ENCODE results near the gene ABHD1.
"Not testable (repeated sequence)": the region's sequence is repeated elsewhere in the genome, so short reads cannot be mapped to it uniquely, and the experiment has no call there.

ABHD1 gene

GRCh38 chr2:27123302-27124150, at the start of gene ABHD1:
Gene ABHD1 (plus strand): TSS chr2:27123815. CDS start chr2:27123949, 134 bp downstream.
- DNase-seq: peak in 1 of 2 experiments; percentile 35

- DNase-seq: peak; percentile 63 to 69
Observed at GRCh38 chr2:27074738-27075565, 48.7 kb upstream of the ABHD1 start.

- not testable (repeated sequence) for DNase-seq
Observed at GRCh38 chr2:27075566-27075871, 48.1 kb upstream of the ABHD1 start.

- no peak for DNase-seq
Observed at GRCh38 chr2:27076323-27076722, 47.3 kb upstream of the ABHD1 start.

- no peak for DNase-seq
Observed at GRCh38 chr2:27077231-27077630, 46.4 kb upstream of the ABHD1 start.

GRCh38 chr2:27078267-27079194, 45.1 kb upstream of the ABHD1 start, which contains the start of gene EMILIN1:
Gene EMILIN1 (plus strand): TSS chr2:27078615. CDS start chr2:27079066, 451 bp downstream.
- DNase-seq: no peak

- no peak for DNase-seq
Observed at GRCh38 chr2:27079233-27080139, 44.1 kb upstream of the ABHD1 start.

GRCh38 chr2:27080140-27080469, 43.5 kb upstream of the ABHD1 start:
- no peak for DNase-seq

GRCh38 chr2:27080603-27080936, 43.0 kb upstream of the ABHD1 start:
- no peak for DNase-seq

GRCh38 chr2:27081984-27082772, 41.4 kb upstream of the ABHD1 start:
- DNase-seq: no peak

GRCh38 chr2:27082773-27083409, 40.7 kb upstream of the ABHD1 start:
- DNase-seq: no peak

- DNase-seq: peak in 1 of 2 experiments; percentile 40
Observed at GRCh38 chr2:27083410-27084296, 40.0 kb upstream of the ABHD1 start.

- no peak for DNase-seq
Observed at GRCh38 chr2:27084297-27085061, 39.1 kb upstream of the ABHD1 start.

- no peak for DNase-seq
Observed at GRCh38 chr2:27085062-27085672, 38.4 kb upstream of the ABHD1 start.

- DNase-seq: peak; percentile 42 to 76
Observed at GRCh38 chr2:27085673-27086089, 37.9 kb upstream of the ABHD1 start.

GRCh38 chr2:27086090-27086723, 37.4 kb upstream of the ABHD1 start:
- DNase-seq: peak; percentile 88 to 90

GRCh38 chr2:27086724-27087593, 36.7 kb upstream of the ABHD1 start, which contains the start of gene KHK:
Gene KHK (plus strand): TSS chr2:27086772. CDS start chr2:27087260, 488 bp downstream.
- DNase-seq: peak; percentile 69

All from SHP77 (cell line).